HCT116 (cell line): Measurements from ENCODE around the gene NHLRC1. TPM values are rescaled to one million over a fixed set of nuclear protein-coding genes. Genes with fewer than 3 reads are reported as not detected.

Experiments used
- ATAC-seq: fragments of 200-7000 bp; cut with Tn5 transposase; 2 replicates; pipeline ENCODE4 v1.9.1; 2020; ENCODE audit warnings: mild to moderate bottlenecking, moderate library complexity
- BruUV-seq: library from RNA; stranded (reverse); fragments of 400-500 nt; replicated peaks from 2 replicates; lab custom pipeline; 2021; lab: Mats Ljungman, UMichigan
- CTCF ChIA-PET: fragments of 300-600 bp; sonication (Branson Sonifier 250); formaldehyde crosslinking; loops from one replicate; lab custom pipeline; 2021; ENCODE audit warnings: antibody characterized with exemption; lab: Charles Lee
- POLR2A ChIA-PET: fragments of 300-600, 350-600 bp; sonication (Branson Sonifier 250); formaldehyde crosslinking; loops from one replicate; lab custom pipeline; 2021; ENCODE audit warnings: antibody characterized with exemption; lab: Charles Lee
- RAD21 ChIA-PET, 2 experiments: fragments of 300-600 bp; sonication (Branson Sonifier 250); formaldehyde crosslinking; loops; one replicate each; lab custom pipeline; 2023; ENCODE audit warnings: low total read pairs in 2 of 2; ENCODE audit not compliant: uncharacterized antibody in 2 of 2, unreplicated experiment in 2 of 2, low non-redundant PET in 1 of 2; lab: Charles Lee
- DNase-seq: peaks from one replicate; pipeline ENCODE4 v3.0.0-alpha.2; 2010; ENCODE audit warnings: low read depth, low spot score
- H2AFZ ChIP-seq: fragments of 200-600 bp; shearing (Covaris generic), sonication (generic); 2 replicates; pipeline ENCODE4 v1.6.1; 2017; ENCODE audit warnings: low read depth, mixed run types, mixed read lengths, antibody characterized with exemption, low read length; ENCODE audit not compliant: poor library complexity, severe bottlenecking
- H3K27ac ChIP-seq: 2 replicates; pipeline ENCODE4 v1.5.1; 2012; ENCODE audit warnings: low read depth, low read length
- H3K27me3 ChIP-seq: fragments of 200-600 bp; sonication (generic); 2 replicates; pipeline ENCODE4 v1.6.1; 2016; ENCODE audit warnings: mixed run types, low read length, mixed read lengths; ENCODE audit not compliant: insufficient read depth
- H3K36me3 ChIP-seq, 2 experiments: fragments of 200-500 bp in 1 of 2; fragments of 200-600 bp in 1 of 2; sonication (Bioruptor generic) in 1 of 2; sonication (generic) in 1 of 2; 2 replicates each; pipeline versions ENCODE4 v1.5.1 to v1.6.1; 2014 to 2016; ENCODE audit warnings: low read length in 2 of 2, inconsistent platforms in 1 of 2, mixed read lengths in 1 of 2, mixed run types in 1 of 2; ENCODE audit not compliant: insufficient read depth in 2 of 2, control insufficient read depth in 1 of 2
- H3K4me1 ChIP-seq, 2 experiments: fragments of 200-600 bp in 1 of 2; sonication (generic) in 1 of 2; 2 replicates each; pipeline versions ENCODE4 v1.5.1 to v1.6.1; 2012 to 2017; ENCODE audit warnings: low read length in 2 of 2, inconsistent platforms in 1 of 2, mild to moderate bottlenecking in 1 of 2, mixed read lengths in 1 of 2, mixed run types in 1 of 2, moderate library complexity in 1 of 2; ENCODE audit not compliant: insufficient read depth in 2 of 2, control insufficient read depth in 1 of 2
- H3K4me2 ChIP-seq: fragments of 200-600 bp; sonication (generic); 2 replicates; pipeline ENCODE4 v1.6.1; 2017; ENCODE audit warnings: mixed run types, low read length, mixed read lengths
- H3K4me3 ChIP-seq, 2 experiments: fragments of 200-600 bp in 1 of 2; sonication (generic) in 1 of 2; replicated peaks in 1 of 2; 2 replicates each; pipeline ENCODE4 v1.5.1; 2011 to 2016; ENCODE audit warnings: low read length in 2 of 2, control low read depth in 1 of 2, low read depth in 1 of 2, mild to moderate bottlenecking in 1 of 2, mixed read lengths in 1 of 2, mixed run types in 1 of 2
- H3K79me2 ChIP-seq: fragments of 200-600 bp; sonication (generic); 2 replicates; pipeline ENCODE4 v1.6.1; 2017; ENCODE audit warnings: mild to moderate bottlenecking, mixed run types, low read length, moderate library complexity, mixed read lengths; ENCODE audit not compliant: insufficient read depth
- H3K9ac ChIP-seq: fragments of 200-600 bp; sonication (generic); 2 replicates; pipeline ENCODE4 v1.6.1; 2016; ENCODE audit warnings: low read length, mixed read lengths
- H3K9me2 ChIP-seq: fragments of 200-600 bp; sonication (generic), shearing (Covaris generic); 2 replicates; pipeline ENCODE4 v1.6.1; 2017; ENCODE audit warnings: mixed run types, mild to moderate bottlenecking, moderate library complexity; ENCODE audit not compliant: insufficient read depth
- H3K9me3 ChIP-seq, 2 experiments: fragments of 200-500 bp in 1 of 2; fragments of 200-600 bp in 1 of 2; sonication (Bioruptor generic) in 1 of 2; sonication (generic) in 1 of 2; 2 replicates each; pipeline ENCODE4 v1.6.1; 2014 to 2017; ENCODE audit warnings: low read length in 2 of 2, mixed read lengths in 2 of 2, inconsistent platforms in 1 of 2, low read depth in 1 of 2, mild to moderate bottlenecking in 1 of 2, mixed run types in 1 of 2, moderate library complexity in 1 of 2; ENCODE audit not compliant: control insufficient read depth in 1 of 2, insufficient read depth in 1 of 2
- H4K20me1 ChIP-seq: fragments of 200-600 bp; sonication (generic), shearing (Covaris generic); 2 replicates; pipeline ENCODE4 v1.6.1; 2017; ENCODE audit warnings: mixed run types, mild to moderate bottlenecking, moderate library complexity; ENCODE audit not compliant: insufficient read depth
- CBX3 ChIP-seq: IDR thresholded peaks from 2 replicates; pipeline ENCODE4 v1.6.1; 2012; ENCODE audit warnings: low read depth
- CEBPB ChIP-seq: IDR thresholded peaks from 2 replicates; pipeline ENCODE4 v1.6.1; 2012; ENCODE audit warnings: low read depth
- EGR1 ChIP-seq: IDR thresholded peaks from 2 replicates; pipeline ENCODE4 v1.6.1; 2012; ENCODE audit warnings: low read depth
- EZH2 ChIP-seq: fragments of 200-600 bp; sonication (generic); IDR thresholded peaks from 2 replicates; pipeline ENCODE4 v1.6.1; 2017; ENCODE audit warnings: antibody characterized with exemption, mixed run types
- EZH2phosphoT487 ChIP-seq: fragments of 200-600 bp; IDR thresholded peaks from 2 replicates; pipeline ENCODE4 v1.6.1; 2018; ENCODE audit warnings: antibody characterized with exemption, borderline replicate concordance
- FOSL1 ChIP-seq: IDR thresholded peaks from 2 replicates; pipeline ENCODE4 v1.6.1; 2012; ENCODE audit warnings: low read depth
- JUND ChIP-seq: IDR thresholded peaks from 2 replicates; pipeline ENCODE4 v1.6.1; 2012
- MAX ChIP-seq: IDR thresholded peaks from 2 replicates; pipeline ENCODE4 v1.6.1; 2012
- POLR2A ChIP-seq: IDR thresholded peaks from 2 replicates; pipeline ENCODE4 v1.7.0; 2011; ENCODE audit warnings: borderline replicate concordance; ENCODE audit not compliant: insufficient read depth, insufficient read length; ENCODE audit errors: extremely low read depth
- POLR2AphosphoS5 ChIP-seq: IDR thresholded peaks from 2 replicates; pipeline ENCODE4 v1.6.1; 2011; ENCODE audit warnings: mild to moderate bottlenecking, low read depth, low read length, moderate library complexity
- RAD21 ChIP-seq: IDR thresholded peaks from 2 replicates; pipeline ENCODE4 v1.6.1; 2012; ENCODE audit warnings: low read depth, mild to moderate bottlenecking
- SIN3A ChIP-seq: IDR thresholded peaks from 2 replicates; pipeline ENCODE4 v1.6.1; 2012; ENCODE audit warnings: low read depth
- SRF ChIP-seq: IDR thresholded peaks from 2 replicates; pipeline ENCODE4 v1.6.1; 2012; ENCODE audit warnings: low read depth
- YY1 ChIP-seq: IDR thresholded peaks from 2 replicates; pipeline ENCODE4 v1.6.1; 2011; ENCODE audit warnings: low read length, low read depth, moderate library complexity, mild to moderate bottlenecking; ENCODE audit not compliant: insufficient replicate concordance; ENCODE audit errors: extremely low read depth
- ZFX ChIP-seq: fragments of 450-650 bp; IDR thresholded peaks from 2 replicates; pipeline ENCODE4 v1.6.1; 2017
- ZNF274 ChIP-seq: fragments of 200-500 bp; sonication (Bioruptor generic); IDR thresholded peaks from 2 replicates; pipeline ENCODE4 v1.6.1; 2014; ENCODE audit warnings: mild to moderate bottlenecking, low read depth, low read length, inconsistent platforms
- intact Hi-C: fragments of 100-400 bp; cut with micrococcal nuclease; formaldehyde crosslinking; loops from 2 replicates; pipeline ENCODE4 v1.10.0; 2022
- total RNA-seq: library from RNA; stranded (reverse); gene quantifications from one replicate; pipeline ENCODE4 v1.2.1, GENCODE V29; 2021; ENCODE audit not compliant: unreplicated experiment
- TF ChIP-seq, protein P1 (sequence below): IDR thresholded peaks from 2 replicates; pipeline ENCODE4 v1.6.1; 2012; ENCODE audit warnings: low read depth
- TF ChIP-seq, protein P2 (sequence below): IDR thresholded peaks from 2 replicates; pipeline ENCODE4 v1.6.1; 2012
- TF ChIP-seq, protein P3 (sequence below), 3 experiments: fragments of 200-600 bp in 1 of 3; sonication (generic) in 1 of 3; IDR thresholded peaks in 2 of 3; conservative IDR thresholded peaks in 1 of 3; 2 replicates each; pipeline ENCODE4 v1.5.1; 2012 to 2017; ENCODE audit warnings: low read depth in 2 of 3, low read length in 2 of 3, antibody characterized with exemption in 1 of 3, borderline replicate concordance in 1 of 3, control low read depth in 1 of 3, mild to moderate bottlenecking in 1 of 3, mixed read lengths in 1 of 3, mixed run types in 1 of 3, moderate library complexity in 1 of 3; ENCODE audit not compliant: insufficient read depth in 1 of 3

The NHLRC1 gene
- total RNA-seq, 1 experiment from 2014 or later, result not detected

DNA sequence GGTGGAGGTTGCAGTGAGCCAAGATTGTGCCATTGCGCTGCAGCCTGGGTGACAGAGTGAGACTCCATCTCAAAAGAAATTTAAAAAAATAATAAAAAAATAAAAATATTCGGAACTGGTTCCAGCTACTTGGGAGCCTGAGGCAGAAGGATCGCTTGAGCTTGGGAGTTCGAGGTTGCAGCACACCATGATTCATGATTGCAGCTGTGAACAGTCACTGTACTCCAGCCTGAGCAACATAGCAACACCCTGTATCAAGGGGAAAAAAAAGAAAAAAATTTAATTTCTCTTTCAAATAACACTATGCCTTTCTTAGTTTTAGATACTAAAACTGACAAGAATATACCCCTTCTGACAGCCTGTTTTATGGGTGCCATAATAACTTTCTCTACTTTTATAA is 43.3 kb upstream of the NHLRC1 start:
- Histone ChIP-seq H3K9me2 (no peaks in the 10 kb centered on the region), H3K4me2 (no peak overlapping the region), H3K4me1 (no peaks in the 10 kb centered on the region), H4K20me1 (no peaks in the 10 kb centered on the region), H3K9me3 (no peaks in the 10 kb centered on the region; a peak in 1 of 4 replicates)
- DNase-seq, result no peak
- RAD21 ChIA-PET, result no interaction called here
- TF ChIP-seq, protein P1, sequence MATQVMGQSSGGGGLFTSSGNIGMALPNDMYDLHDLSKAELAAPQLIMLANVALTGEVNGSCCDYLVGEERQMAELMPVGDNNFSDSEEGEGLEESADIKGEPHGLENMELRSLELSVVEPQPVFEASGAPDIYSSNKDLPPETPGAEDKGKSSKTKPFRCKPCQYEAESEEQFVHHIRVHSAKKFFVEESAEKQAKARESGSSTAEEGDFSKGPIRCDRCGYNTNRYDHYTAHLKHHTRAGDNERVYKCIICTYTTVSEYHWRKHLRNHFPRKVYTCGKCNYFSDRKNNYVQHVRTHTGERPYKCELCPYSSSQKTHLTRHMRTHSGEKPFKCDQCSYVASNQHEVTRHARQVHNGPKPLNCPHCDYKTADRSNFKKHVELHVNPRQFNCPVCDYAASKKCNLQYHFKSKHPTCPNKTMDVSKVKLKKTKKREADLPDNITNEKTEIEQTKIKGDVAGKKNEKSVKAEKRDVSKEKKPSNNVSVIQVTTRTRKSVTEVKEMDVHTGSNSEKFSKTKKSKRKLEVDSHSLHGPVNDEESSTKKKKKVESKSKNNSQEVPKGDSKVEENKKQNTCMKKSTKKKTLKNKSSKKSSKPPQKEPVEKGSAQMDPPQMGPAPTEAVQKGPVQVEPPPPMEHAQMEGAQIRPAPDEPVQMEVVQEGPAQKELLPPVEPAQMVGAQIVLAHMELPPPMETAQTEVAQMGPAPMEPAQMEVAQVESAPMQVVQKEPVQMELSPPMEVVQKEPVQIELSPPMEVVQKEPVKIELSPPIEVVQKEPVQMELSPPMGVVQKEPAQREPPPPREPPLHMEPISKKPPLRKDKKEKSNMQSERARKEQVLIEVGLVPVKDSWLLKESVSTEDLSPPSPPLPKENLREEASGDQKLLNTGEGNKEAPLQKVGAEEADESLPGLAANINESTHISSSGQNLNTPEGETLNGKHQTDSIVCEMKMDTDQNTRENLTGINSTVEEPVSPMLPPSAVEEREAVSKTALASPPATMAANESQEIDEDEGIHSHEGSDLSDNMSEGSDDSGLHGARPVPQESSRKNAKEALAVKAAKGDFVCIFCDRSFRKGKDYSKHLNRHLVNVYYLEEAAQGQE, result no peak
- TF ChIP-seq CEBPB (no peak), YY1 (no peak), JUND (no peak), EZH2 (no peak), ZNF274 (no peak), POLR2A (no peak), RAD21 (no peak), SRF (no peak), EGR1 (no peak), CBX3 (no peak), SIN3A (no peak), POLR2AphosphoS5 (no peak), MAX (no peak), FOSL1 (no peak), EZH2phosphoT487 (no peak), ZFX (no peak)
- TF ChIP-seq, protein P2, sequence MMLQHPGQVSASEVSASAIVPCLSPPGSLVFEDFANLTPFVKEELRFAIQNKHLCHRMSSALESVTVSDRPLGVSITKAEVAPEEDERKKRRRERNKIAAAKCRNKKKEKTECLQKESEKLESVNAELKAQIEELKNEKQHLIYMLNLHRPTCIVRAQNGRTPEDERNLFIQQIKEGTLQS, result no peak
- TF ChIP-seq, protein P3, sequence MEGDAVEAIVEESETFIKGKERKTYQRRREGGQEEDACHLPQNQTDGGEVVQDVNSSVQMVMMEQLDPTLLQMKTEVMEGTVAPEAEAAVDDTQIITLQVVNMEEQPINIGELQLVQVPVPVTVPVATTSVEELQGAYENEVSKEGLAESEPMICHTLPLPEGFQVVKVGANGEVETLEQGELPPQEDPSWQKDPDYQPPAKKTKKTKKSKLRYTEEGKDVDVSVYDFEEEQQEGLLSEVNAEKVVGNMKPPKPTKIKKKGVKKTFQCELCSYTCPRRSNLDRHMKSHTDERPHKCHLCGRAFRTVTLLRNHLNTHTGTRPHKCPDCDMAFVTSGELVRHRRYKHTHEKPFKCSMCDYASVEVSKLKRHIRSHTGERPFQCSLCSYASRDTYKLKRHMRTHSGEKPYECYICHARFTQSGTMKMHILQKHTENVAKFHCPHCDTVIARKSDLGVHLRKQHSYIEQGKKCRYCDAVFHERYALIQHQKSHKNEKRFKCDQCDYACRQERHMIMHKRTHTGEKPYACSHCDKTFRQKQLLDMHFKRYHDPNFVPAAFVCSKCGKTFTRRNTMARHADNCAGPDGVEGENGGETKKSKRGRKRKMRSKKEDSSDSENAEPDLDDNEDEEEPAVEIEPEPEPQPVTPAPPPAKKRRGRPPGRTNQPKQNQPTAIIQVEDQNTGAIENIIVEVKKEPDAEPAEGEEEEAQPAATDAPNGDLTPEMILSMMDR (IDR thresholded peaks at IDR 0.05 in 2 of 3, conservative IDR thresholded peaks at IDR 0.05 in 1 of 3; ENCODE audit: borderline replicate concordance in 1 of 3, insufficient read depth in 1 of 3, low read depth in 2 of 3, low read length in 2 of 3), result no peak
- TF ChIP-seq, all 23 proteins: peak for 0
- H3K27ac ChIP-seq, result no peak overlapping the region
- no peak overlapping the region for H3K9ac ChIP-seq
- no peaks in the 10 kb centered on the region for H3K27me3 ChIP-seq
- no TSS peak for BruUV-seq
- POLR2A ChIA-PET, result no interaction called here
- H2AFZ ChIP-seq, result no peak overlapping the region
- intact Hi-C loops, result no loop called here
- H3K36me3 ChIP-seq, result peaks cover 2 to 19% of the 10 kb centered on the region in 2 experiments; a peak in 3 of 4 replicates
- ATAC-seq, result no peak
- H3K4me3 ChIP-seq, result no peak overlapping the region
- CTCF ChIA-PET, result no interaction called here
- no peaks in the 10 kb centered on the region for H3K79me2 ChIP-seq
